Measurements from ENCODE around the gene DGKG. TPM values are rescaled to one million over a fixed set of nuclear protein-coding genes. Genes with fewer than 3 reads are reported as not detected.

Gene DGKG
- total and polyA plus RNA-seq, 2 donors (not counting 1 experiment from before 2014, with no cell fraction given) = 0.67 to 10.9 TPM

GRCh38 chr3:186105543-186105942 is 256.5 kb downstream of the DGKG start:
- Histone ChIP-seq H3K9me3 (ENCODE audit: control extremely low read depth in 1 of 3, control insufficient read depth in 2 of 3, insufficient read depth in 1 of 3, low read length in 2 of 3) (peaks cover 0 to 11% (median 0%) of the 10 kb centered on the region in 3 donors), H4K20me1 (ENCODE audit: control insufficient read depth, insufficient read depth, low read length, poor library complexity, severe bottlenecking) (no peaks in the 10 kb centered on the region), H2AFZ (ENCODE audit: insufficient read depth, low read depth, low read length, poor library complexity, severe bottlenecking) (no peak overlapping the region), H3K4me3 (ENCODE audit: control extremely low read depth in 1 of 5, extremely low read depth in 1 of 5, insufficient read depth in 1 of 5, low read depth in 2 of 5, low read length in 4 of 5) (no peak overlapping the region), H3K27me3 (replicated peaks in 1 of 4; ENCODE audit: control extremely low read depth in 1 of 4, control insufficient read depth in 3 of 4, insufficient read depth in 4 of 4, low read length in 3 of 4) (peaks cover 0 to 43% (median 17%) of the 10 kb centered on the region in 4 experiments), H3K4me2 (replicated peaks; ENCODE audit: low read depth, low read length, poor library complexity, severe bottlenecking) (no peak overlapping the region), H3K27ac (ENCODE audit: low read length in 2 of 2) (no peak overlapping the region), H3K4me1 (ENCODE audit: control insufficient read depth in 2 of 2, insufficient read depth in 2 of 2, low read length in 2 of 2) (peaks cover 19 to 34% of the 10 kb centered on the region in 2 donors), H3K36me3 (replicated peaks in 1 of 2; ENCODE audit: control extremely low read depth in 1 of 2, control insufficient read depth in 1 of 2, extremely low read depth in 1 of 2, insufficient read depth in 2 of 2, low read length in 1 of 2) (no peaks in the 10 kb centered on the region), H3K79me2 (ENCODE audit: control insufficient read depth, insufficient read depth, low read length) (no peaks in the 10 kb centered on the region), H3K9ac (ENCODE audit: low read length) (no peak overlapping the region)
- Mint-ChIP-seq H3K9me3 (ENCODE audit: insufficient read depth) (no peaks in the 10 kb centered on the region), H3K27ac (no peak overlapping the region), H3K4me1 (peaks cover 31% of the 10 kb centered on the region), H3K4me3 (no peak overlapping the region), H3K27me3 (peaks cover 16% of the 10 kb centered on the region)
- no peak for TF ChIP-seq EZH2 (IDR thresholded peaks at IDR 0.05; ENCODE audit: borderline replicate concordance, insufficient read depth, low read depth, low read length, poor library complexity, severe bottlenecking)
- TF ChIP-seq CTCF (IDR thresholded peaks at IDR 0.05) = no peak
- POLR2A ChIA-PET = no interaction called here
- WGBS (ENCODE audit: insufficient coverage) = 38% methylated on average over 2 of the region's 6 CpGs
- CTCF ChIA-PET = interaction anchor here (1.2 to 2.0 kb wide), 2 partner anchors 10 to 435 kb away, joined by 3 to 8 read pairs; no protein-coding TSS in a partner anchor
- DNase-seq = peak; percentile 26
- intact Hi-C loops (cut with micrococcal nuclease) = loop anchor here (5.0 to 10.0 kb wide), 3 partner anchors 257 to 719 kb away; partner anchors contain the start of genes DGKG and EIF4A2
- no peak for ATAC-seq (ENCODE audit: low read depth)

- no peak overlapping the region for H3K4me3 Mint-ChIP-seq
- ChIA-PET CTCF (interaction anchor here (0.7 kb wide), 1 partner anchor 427 kb away, joined by 6 read pairs; no protein-coding TSS in a partner anchor), POLR2A (no interaction called here)
- Histone ChIP-seq H3K36me3 (replicated peaks in 1 of 2; ENCODE audit: control extremely low read depth in 1 of 2, control insufficient read depth in 1 of 2, extremely low read depth in 1 of 2, insufficient read depth in 2 of 2, low read length in 1 of 2) (no peaks in the 10 kb centered on the region), H3K27me3 (replicated peaks in 1 of 4; ENCODE audit: control extremely low read depth in 1 of 4, control insufficient read depth in 3 of 4, insufficient read depth in 4 of 4, low read length in 3 of 4) (peaks cover 0 to 32% (median 10%) of the 10 kb centered on the region in 4 experiments), H3K4me3 (ENCODE audit: control extremely low read depth in 1 of 5, extremely low read depth in 1 of 5, insufficient read depth in 1 of 5, low read depth in 2 of 5, low read length in 4 of 5) (no peak overlapping the region), H4K20me1 (ENCODE audit: control insufficient read depth, insufficient read depth, low read length, poor library complexity, severe bottlenecking) (no peaks in the 10 kb centered on the region), H3K79me2 (ENCODE audit: control insufficient read depth, insufficient read depth, low read length) (no peaks in the 10 kb centered on the region), H3K27ac (ENCODE audit: low read length in 2 of 2) (no peak overlapping the region), H3K4me2 (replicated peaks; ENCODE audit: low read depth, low read length, poor library complexity, severe bottlenecking) (no peak overlapping the region), H3K9ac (ENCODE audit: low read length) (no peak overlapping the region), H2AFZ (ENCODE audit: insufficient read depth, low read depth, low read length, poor library complexity, severe bottlenecking) (no peak overlapping the region), H3K4me1 (ENCODE audit: control insufficient read depth in 2 of 2, insufficient read depth in 2 of 2, low read length in 2 of 2) (peaks cover 3 to 15% of the 10 kb centered on the region in 2 donors), H3K9me3 (ENCODE audit: control extremely low read depth in 1 of 3, control insufficient read depth in 2 of 3, insufficient read depth in 1 of 3, low read length in 2 of 3) (no peaks in the 10 kb centered on the region)
- no peak for DNase-seq
- H3K4me1 Mint-ChIP-seq = peaks cover 11% of the 10 kb centered on the region
- 93% methylated on average over 3 of the region's 4 CpGs for WGBS (ENCODE audit: insufficient coverage)
- ATAC-seq (ENCODE audit: low read depth) = no peak
- no peaks in the 10 kb centered on the region for H3K9me3 Mint-ChIP-seq (ENCODE audit: insufficient read depth)
- H3K27ac Mint-ChIP-seq = no peak overlapping the region
- intact Hi-C loops (cut with micrococcal nuclease) = loop anchor here (10.0 kb wide), 1 partner anchor 722 kb away; no protein-coding TSS in a partner anchor
- no peak for TF ChIP-seq CTCF (IDR thresholded peaks at IDR 0.05)
- no peak for TF ChIP-seq EZH2 (IDR thresholded peaks at IDR 0.05; ENCODE audit: borderline replicate concordance, insufficient read depth, low read depth, low read length, poor library complexity, severe bottlenecking)
- H3K27me3 Mint-ChIP-seq = peaks cover 18% of the 10 kb centered on the region
Measured at GRCh38 chr3:186102687-186103086, 259.3 kb downstream of the DGKG start.

All from B cell (primary cell).